ENCODE data around the gene CHRNE. TPM values are rescaled to one million over a fixed set of nuclear protein-coding genes. Genes with fewer than 3 reads are reported as not detected.

Gene CHRNE
- total RNA-seq, 1 donor: 4.9 TPM

DNA sequence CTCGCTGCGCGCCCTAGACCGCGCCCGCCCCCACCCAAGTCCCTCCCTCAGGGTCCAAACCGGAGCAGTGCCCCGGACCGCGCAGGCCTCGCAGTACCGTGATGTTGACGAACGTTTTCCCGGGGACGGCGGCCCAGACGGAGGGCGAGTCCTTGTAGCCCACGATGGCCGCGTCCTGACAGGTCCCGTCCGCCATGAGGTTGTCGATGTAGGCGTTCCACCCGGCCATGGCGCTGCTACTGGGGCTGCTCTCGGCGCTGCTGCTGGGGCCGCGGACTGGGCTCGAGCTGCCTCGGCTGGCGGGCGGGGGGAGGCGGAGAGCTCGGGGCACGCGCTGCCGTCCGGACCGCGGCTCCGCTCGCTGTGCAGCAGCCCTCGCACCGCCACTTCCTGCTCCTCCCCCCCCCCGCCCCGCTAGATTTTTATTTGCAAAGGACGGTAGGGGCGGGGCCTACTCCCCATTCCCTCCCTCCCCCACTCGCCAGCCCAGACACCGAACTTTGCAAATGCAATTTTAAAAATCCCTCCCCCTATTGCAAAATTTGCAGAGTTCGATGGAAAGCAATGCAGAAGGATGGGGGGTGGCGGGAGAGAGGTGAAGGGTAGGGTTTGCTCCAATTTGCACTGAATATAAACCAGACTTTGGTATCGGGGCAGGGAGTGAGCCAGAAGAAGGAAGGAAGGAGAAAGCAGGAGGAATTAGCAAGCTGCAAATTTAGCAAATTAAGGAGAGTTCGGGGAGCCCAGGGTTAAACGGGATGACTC, 45.5 kb upstream of the CHRNE start, which contains the start of gene PFN1:
TSS of gene PFN1 (minus strand) at position 365 of the 765 bp plus-strand sequence. CDS start at position 229, 136 bp downstream.
- DNase-seq (ENCODE audit: low read depth): peak; percentile 95
- TF ChIP-seq, protein P1, sequence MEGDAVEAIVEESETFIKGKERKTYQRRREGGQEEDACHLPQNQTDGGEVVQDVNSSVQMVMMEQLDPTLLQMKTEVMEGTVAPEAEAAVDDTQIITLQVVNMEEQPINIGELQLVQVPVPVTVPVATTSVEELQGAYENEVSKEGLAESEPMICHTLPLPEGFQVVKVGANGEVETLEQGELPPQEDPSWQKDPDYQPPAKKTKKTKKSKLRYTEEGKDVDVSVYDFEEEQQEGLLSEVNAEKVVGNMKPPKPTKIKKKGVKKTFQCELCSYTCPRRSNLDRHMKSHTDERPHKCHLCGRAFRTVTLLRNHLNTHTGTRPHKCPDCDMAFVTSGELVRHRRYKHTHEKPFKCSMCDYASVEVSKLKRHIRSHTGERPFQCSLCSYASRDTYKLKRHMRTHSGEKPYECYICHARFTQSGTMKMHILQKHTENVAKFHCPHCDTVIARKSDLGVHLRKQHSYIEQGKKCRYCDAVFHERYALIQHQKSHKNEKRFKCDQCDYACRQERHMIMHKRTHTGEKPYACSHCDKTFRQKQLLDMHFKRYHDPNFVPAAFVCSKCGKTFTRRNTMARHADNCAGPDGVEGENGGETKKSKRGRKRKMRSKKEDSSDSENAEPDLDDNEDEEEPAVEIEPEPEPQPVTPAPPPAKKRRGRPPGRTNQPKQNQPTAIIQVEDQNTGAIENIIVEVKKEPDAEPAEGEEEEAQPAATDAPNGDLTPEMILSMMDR (IDR thresholded peaks at IDR 0.05; ENCODE audit: insufficient read depth, low read length): no peak
- peak within 1 kb of the TSS; percentile 98 for H3K4me3 ChIP-seq (ENCODE audit: low read depth, low read length)

DNA sequence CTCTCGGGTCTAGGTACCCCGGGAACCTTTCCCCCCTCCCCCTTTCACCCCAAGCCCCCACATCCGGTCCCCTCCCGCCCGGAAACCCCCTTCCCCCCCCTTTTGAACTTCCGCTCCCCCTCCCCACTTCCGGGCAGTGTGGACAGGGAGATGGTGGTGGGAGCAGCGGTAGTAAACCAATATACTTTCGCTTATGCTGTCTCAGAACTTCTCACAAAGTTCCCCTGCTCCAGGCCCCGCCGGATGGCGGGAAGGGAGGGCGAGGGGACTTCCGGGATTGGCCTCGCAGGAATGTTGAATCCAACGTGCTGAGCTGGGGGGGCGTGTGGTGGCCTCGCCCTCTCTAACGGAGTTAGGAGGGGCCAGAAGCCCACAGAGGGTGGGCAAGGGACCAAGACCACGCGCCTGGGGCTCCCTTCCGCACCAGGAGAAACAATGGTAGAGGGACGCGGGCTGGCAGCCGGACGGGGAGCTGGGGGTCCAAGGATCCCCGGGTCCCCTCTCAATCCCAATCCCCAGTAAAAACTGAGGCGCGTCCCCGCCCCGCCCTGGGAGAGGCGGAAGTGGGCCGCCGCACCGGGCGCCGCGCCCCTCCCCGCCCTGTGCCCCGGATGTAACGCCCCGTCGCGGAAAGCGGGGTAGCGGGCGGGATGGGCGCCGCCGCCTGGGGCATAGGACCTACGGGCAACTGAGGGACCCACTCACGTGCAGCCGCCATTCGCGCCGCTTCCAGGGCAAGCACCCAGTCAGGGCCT, 44.7 kb upstream of the CHRNE start:
- H3K4me3 ChIP-seq (ENCODE audit: low read depth, low read length): peak overlapping the region; percentile 98
- TF ChIP-seq, protein P1 (IDR thresholded peaks at IDR 0.05; ENCODE audit: insufficient read depth, low read length): no peak
- DNase-seq (ENCODE audit: low read depth): peak; percentile 31

DNA sequence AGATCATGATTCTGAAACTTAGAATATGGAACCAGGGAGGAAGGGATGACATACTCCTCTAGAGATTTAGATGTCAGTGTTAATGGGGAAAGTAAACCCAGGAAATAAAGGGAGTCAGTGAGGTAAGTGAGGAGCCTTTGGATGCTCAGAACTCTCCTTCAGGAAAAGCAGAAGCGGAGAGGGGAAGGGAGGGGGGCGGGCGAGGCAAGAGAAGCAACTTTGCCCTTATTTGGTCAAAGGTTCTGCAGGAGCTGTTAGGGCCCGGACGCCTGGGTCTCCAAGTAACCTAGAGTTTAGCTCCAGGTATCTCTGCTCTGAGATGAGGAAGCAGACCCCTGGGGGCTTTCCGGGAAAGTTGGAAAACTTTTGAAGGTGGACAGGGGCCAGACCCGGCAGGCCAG, 44.1 kb upstream of the CHRNE start:
- peak overlapping the region; percentile 98 for H3K4me3 ChIP-seq (ENCODE audit: low read depth, low read length)
- TF ChIP-seq, protein P1 (IDR thresholded peaks at IDR 0.05; ENCODE audit: insufficient read depth, low read length): no peak
- DNase-seq (ENCODE audit: low read depth): no peak

DNA sequence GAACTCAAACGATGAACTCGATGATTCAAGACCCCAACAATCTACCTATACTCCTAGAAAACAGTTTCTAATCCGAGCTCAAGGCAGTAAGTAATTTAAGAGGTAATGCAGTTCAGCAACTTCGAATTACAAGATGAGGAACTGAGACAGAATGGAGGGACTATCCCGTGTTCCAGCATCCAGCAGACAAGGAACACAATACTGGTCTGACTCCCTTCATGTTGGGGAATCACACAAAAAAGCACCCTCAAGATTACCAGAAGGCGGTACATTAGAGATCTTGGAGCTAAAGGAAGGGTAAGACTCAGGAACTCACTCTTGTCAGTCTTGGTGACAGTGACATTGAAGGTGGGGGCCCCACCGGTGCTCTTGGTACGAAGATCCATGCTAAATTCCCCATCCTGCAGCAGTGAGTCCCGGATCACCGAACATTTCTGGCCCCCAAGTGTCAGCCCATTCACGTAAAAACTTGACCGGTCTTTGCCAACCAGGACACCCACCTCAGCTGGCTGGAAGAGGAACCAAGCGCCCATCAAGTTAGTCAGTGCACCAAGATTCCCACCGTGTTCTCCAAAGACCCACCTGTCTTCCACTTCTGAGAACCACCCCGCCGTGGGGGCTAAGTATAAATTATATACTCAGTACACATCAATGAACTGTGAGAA, 43.5 kb upstream of the CHRNE start:
- no peak for DNase-seq (ENCODE audit: low read depth)
- TF ChIP-seq, protein P1 (IDR thresholded peaks at IDR 0.05; ENCODE audit: insufficient read depth, low read length): no peak
- H3K4me3 ChIP-seq (ENCODE audit: low read depth, low read length): peak overlapping the region; percentile 98

DNA sequence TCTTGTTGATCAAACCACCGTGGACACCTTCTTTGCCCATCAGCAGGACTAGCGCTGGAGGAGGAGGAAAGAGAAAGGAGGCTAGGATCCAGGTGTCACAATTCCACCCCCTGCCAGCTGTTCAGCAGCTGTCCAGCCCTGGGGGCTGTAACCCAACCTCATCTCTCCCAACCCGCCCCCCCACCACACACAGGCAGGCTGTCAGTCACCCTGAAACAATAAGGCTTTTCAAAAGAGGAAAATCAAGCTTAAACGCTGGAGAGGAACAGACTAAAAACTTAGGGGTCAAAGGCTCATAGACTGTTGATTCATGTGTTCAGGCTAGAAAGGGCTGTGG, 43.0 kb upstream of the CHRNE start:
- TF ChIP-seq, protein P1 (IDR thresholded peaks at IDR 0.05; ENCODE audit: insufficient read depth, low read length): no peak
- DNase-seq (ENCODE audit: low read depth): no peak
- peak overlapping the region; percentile 98 for H3K4me3 ChIP-seq (ENCODE audit: low read depth, low read length)

DNA sequence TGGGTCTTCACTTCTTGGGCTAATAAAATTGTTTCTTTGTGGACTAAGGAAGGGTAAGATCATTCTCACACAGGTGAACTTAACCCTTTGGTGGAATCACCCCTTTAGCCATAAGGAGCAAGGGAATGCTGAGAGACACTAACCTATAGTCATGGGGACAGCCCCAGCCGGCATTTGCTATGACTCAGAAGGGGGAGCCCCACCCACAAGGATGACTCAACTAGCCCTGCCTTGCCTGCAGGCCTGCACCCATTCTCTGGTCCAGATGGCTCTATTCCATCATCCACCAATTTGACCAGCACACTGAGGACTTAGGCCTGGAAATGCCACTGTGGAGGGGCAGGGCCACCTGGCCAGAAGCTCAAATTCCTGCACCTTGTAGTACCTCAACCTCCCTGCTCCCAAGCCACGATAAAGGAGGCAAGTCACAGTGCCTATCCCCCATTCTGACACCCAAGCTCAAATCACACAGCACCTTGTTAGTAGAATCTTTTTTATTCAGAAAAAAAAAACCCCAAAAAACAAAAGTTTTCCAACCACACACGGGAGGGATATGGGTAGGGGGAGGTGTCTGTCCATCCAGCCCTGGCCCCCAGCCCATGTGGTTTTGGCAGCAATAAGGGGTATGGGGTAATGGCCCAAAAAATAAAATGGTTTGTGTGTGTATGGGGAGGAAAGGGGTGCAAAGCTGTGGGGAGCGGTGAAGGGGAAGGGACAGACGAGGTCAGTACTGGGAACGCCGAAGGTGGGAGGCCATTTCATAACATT, 42.5 kb upstream of the CHRNE start:
- peak overlapping the region; percentile 98 for H3K4me3 ChIP-seq (ENCODE audit: low read depth, low read length)
- DNase-seq (ENCODE audit: low read depth): peak; percentile 92
- TF ChIP-seq, protein P1 (IDR thresholded peaks at IDR 0.05; ENCODE audit: insufficient read depth, low read length): no peak

Measured in fibroblast of the aortic adventitia (primary cell).